HFFc6 (cell line): ENCODE data around the gene PIGU. TPM values are rescaled to one million over a fixed set of nuclear protein-coding genes. Genes with fewer than 3 reads are reported as not detected.

Experiments used
- DNase-seq: peaks from one replicate; pipeline ENCODE4 v3.0.0-alpha.2; 2018
- H3K27ac Mint-ChIP-seq: 2 replicates; pipeline ENCODE4 v1.8.0; 2020; ENCODE audit warnings: mild to moderate bottlenecking, mixed read lengths
- H3K27me3 Mint-ChIP-seq: 2 replicates; pipeline ENCODE4 v1.8.0; 2021; ENCODE audit warnings: mild to moderate bottlenecking, moderate library complexity, mixed read lengths; ENCODE audit not compliant: insufficient read depth
- H3K36me3 Mint-ChIP-seq: 2 replicates; pipeline ENCODE4 v1.8.0; 2021; ENCODE audit warnings: low read depth, mixed read lengths
- H3K4me1 Mint-ChIP-seq: 2 replicates; pipeline ENCODE4 v1.8.0; 2020; ENCODE audit warnings: low read depth, mixed read lengths
- H3K4me3 Mint-ChIP-seq: 2 replicates; pipeline ENCODE4 v1.8.0; 2020; ENCODE audit warnings: mild to moderate bottlenecking, moderate library complexity, mixed read lengths
- H3K9me3 Mint-ChIP-seq: 2 replicates; pipeline ENCODE4 v1.8.0; 2020; ENCODE audit warnings: mild to moderate bottlenecking, mixed read lengths
- total RNA-seq, 6 experiments: library from RNA; stranded (reverse); fragmentation: NEBNext Ultra II Directional; extraction: Animal tissue kit (Norgen Biotek cat#: 25700); gene quantifications; 2 replicates in 1 of 6; 3 replicates in 5 of 6; pipeline ENCODE4 v1.2.3, GENCODE V29; 2021
- TF ChIP-seq, protein P1 (sequence below): fragments of 200-600 bp; sonication (generic); IDR thresholded peaks from 2 replicates; pipeline ENCODE4 v1.5.0; 2021; ENCODE audit warnings: antibody characterized with exemption, mild to moderate bottlenecking

The PIGU gene
- total RNA-seq, 6 experiments from 2014 or later, result 22.5 to 28.9 (median 24.9) TPM

DNA sequence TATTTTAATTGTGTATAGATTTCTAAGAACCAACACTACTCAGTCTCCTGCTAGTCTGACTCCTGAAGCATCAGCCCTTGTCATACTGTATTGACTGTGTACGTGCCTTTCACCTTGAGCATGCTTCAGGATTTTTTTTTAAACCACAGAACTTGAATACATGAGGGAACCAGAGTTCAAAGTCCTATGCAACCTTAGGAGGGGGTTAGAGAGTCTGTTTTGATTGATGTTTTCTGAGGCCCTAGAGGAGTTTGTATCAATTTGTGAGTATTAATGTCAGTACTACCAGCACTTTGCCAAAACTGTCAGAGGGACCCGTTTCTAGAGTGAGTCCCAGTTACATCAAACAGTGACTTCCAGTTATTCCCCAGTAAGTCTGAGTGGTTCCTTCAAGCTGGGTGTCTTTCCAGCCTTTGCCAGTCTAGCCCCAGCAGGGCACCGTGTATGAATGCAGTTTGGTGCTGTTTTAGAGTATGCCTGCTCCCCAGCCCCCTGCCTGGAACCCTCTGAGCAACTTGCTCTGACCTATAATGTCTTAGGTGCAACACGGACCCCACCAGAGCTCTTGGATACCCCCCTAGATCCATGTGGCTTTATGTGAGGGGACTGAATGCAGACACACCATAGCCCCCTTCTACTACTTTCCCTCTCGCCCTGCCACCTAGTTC is 35.8 kb upstream of the PIGU start:
- Mint-ChIP-seq H3K27ac (peak overlapping the region; percentile 82), H3K4me3 (peak overlapping the region; percentile 67; the same call in 1 of the 2 replicates)

DNA sequence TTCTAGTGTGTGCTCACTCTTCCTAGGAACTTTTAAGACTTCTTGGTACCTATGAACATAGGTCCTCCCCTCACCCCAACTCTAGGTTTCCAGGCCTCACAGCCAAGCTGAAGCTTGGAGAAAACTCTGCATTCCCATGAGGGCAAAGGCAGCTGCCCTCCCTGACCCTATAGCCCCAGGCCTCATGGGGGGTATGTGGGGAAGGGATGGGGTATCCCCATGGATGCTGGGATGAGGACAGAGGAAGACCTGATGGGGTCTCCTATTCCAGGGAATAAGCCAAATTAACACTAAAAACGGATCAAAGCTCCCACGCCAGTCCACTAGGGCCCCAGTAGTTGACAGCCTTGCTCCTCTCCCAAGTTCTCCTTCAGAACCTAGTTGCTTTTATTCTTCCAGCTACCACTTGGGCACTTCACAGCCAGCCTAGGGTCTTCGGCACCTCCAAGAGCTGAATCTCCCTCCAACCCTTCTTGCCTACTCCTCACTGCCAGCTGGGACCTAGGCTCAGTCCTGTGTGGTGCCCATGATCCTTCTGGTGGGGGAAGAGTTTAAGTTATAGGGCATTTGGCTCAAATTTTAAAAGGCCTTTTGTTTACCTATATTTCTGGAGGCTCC is 35.0 kb upstream of the PIGU start:
- TF ChIP-seq, protein P1, sequence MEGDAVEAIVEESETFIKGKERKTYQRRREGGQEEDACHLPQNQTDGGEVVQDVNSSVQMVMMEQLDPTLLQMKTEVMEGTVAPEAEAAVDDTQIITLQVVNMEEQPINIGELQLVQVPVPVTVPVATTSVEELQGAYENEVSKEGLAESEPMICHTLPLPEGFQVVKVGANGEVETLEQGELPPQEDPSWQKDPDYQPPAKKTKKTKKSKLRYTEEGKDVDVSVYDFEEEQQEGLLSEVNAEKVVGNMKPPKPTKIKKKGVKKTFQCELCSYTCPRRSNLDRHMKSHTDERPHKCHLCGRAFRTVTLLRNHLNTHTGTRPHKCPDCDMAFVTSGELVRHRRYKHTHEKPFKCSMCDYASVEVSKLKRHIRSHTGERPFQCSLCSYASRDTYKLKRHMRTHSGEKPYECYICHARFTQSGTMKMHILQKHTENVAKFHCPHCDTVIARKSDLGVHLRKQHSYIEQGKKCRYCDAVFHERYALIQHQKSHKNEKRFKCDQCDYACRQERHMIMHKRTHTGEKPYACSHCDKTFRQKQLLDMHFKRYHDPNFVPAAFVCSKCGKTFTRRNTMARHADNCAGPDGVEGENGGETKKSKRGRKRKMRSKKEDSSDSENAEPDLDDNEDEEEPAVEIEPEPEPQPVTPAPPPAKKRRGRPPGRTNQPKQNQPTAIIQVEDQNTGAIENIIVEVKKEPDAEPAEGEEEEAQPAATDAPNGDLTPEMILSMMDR, result no peak
- Mint-ChIP-seq H3K27me3 (no peaks in the 10 kb centered on the region; the same call in 1 of the 2 replicates), H3K4me3 (no peak overlapping the region), H3K9me3 (no peaks in the 10 kb centered on the region), H3K27ac (peak overlapping the region; percentile 82), H3K36me3 (peaks cover 22% of the 10 kb centered on the region), H3K4me1 (peaks cover 64% of the 10 kb centered on the region)
- no peak for DNase-seq

More for the DNA sequence above, 35.8 kb upstream of the PIGU start:
- DNase-seq, result no peak
- Mint-ChIP-seq H3K36me3 (peaks cover 25% of the 10 kb centered on the region), H3K9me3 (no peaks in the 10 kb centered on the region), H3K4me1 (peaks cover 64% of the 10 kb centered on the region), H3K27me3 (no peaks in the 10 kb centered on the region; the same call in 1 of the 2 replicates)
- TF ChIP-seq, protein P1, result no peak

DNA sequence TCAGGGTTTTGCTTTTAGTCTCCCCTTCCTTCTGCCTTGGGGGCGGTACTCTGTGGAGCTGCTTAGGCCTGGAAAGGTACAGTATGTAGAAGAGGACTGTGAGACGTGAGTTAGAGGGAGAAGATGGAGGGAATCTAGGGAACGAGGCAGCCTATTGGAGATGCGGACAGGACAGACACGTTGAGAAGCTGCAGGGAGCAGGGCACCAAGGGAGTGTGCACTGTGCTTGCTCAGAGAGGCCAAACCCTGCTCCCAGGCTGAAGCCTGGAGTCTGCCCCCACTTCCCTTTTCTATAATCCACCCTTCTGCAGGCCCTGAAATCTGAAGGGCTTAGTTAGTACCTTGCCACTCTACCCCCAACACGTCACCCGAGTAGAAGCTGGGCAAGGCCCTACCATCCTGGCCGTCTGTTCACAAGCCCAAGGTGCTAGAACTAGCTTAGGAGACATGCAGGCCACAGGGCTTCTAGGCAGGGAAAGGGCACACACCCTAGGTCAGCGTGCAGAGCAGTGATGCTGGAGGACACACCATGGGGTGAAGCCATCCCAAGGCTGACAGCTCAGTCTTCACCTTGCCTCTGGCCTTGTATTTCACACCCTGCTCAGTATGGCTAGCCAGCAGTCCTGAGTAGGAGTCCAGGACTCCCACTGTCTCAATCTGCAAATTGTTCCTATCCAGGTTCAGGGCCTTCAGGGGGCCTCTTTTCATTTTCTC is 34.1 kb upstream of the PIGU start:
- H3K9me3 Mint-ChIP-seq, result no peaks in the 10 kb centered on the region
- H3K27me3 Mint-ChIP-seq, result no peaks in the 10 kb centered on the region; the same call in 1 of the 2 replicates
- H3K36me3 Mint-ChIP-seq, result peaks cover 22% of the 10 kb centered on the region
- TF ChIP-seq, protein P1, result no peak
- peak overlapping the region; percentile 89 for H3K4me3 Mint-ChIP-seq
- H3K4me1 Mint-ChIP-seq, result peaks cover 71% of the 10 kb centered on the region
- H3K27ac Mint-ChIP-seq, result peak overlapping the region; percentile 69; the same call in 1 of the 2 replicates
- no peak for DNase-seq

DNA sequence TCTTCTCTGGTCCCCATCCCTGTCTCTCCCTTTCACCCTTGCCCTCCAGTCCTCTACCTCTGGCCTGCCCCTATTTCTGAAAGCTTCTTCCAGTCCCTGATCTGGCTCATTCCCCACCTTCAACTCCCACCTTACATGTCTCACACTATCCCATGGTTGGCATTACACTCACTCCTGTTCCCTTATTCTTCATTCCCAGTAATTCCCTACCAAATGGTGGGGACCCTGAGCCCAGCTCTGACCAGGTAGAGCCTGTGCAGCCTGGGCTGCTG is 33.6 kb upstream of the PIGU start:
- Mint-ChIP-seq H3K36me3 (peaks cover 20% of the 10 kb centered on the region), H3K27ac (peak overlapping the region; percentile 69), H3K4me1 (peaks cover 73% of the 10 kb centered on the region), H3K4me3 (peak overlapping the region; percentile 89), H3K9me3 (no peaks in the 10 kb centered on the region), H3K27me3 (peaks cover 2% of the 10 kb centered on the region)
- TF ChIP-seq, protein P1, result no peak
- DNase-seq, result no peak

DNA sequence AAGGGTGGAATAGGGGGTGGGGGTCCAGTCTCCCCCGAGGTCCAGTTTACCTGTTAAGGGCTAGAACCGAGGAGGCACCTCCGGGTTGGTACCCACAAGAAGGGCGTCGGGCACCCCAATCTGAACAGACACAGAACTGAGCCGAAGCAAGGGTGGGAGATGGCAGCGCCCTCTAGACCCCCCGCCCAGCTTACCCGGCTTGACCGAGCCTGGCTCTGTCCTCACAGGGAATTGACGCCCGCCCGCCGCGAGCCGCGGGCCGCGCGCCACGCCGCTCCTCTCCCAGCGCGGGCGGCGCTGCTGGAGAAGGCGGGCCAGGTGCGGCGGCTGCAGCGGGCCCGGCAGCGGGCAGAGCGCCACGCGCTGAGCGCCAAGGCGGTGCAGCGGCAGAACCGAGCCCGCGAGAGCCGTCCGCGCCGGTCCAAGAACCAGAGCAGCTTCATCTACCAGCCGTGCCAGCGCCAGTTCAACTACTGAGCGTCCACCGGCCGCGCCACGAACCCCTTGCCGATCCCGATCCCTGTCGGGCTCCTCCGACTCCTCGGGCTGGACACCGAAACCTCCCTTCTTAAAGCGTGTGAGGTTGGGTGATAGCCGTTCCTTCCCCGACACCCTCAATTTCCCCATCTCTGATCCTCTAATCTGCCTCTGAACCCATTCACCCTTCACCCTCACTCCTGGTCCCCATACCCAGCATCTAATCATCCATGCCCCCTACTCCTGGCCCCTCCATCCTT is 33.1 kb upstream of the PIGU start:
- DNase-seq, result peak; percentile 14
- Mint-ChIP-seq H3K27ac (peak overlapping the region; percentile 92), H3K36me3 (peaks cover 15% of the 10 kb centered on the region), H3K4me1 (peaks cover 73% of the 10 kb centered on the region), H3K4me3 (peak overlapping the region; percentile 89), H3K27me3 (peaks cover 2% of the 10 kb centered on the region), H3K9me3 (no peaks in the 10 kb centered on the region)
- TF ChIP-seq, protein P1, result peak; percentile 32; the same call in 1 of the 2 replicates
